GM19455 (cell line): ENCODE data around the gene RPL7A.

Experiments
- ATAC-seq: cut with Tn5 transposase; IDR thresholded peaks from one replicate; pipeline ENCODE4 v1.9.1; 2021; ENCODE audit not compliant: unreplicated experiment

The RPL7A gene

GRCh38 chr9:133347515-133347984 lies 468 bp upstream of the RPL7A start:
- peak; percentile 36 for ATAC-seq

- ATAC-seq = no peak
These were observed 928 bp downstream of the RPL7A start for GRCh38 chr9:133348718-133349573.

GRCh38 chr9:133349965-133350616 lies 2.1 kb downstream of the RPL7A start:
- ATAC-seq = no peak

GRCh38 chr9:133351526-133351907 lies 3.5 kb downstream of the RPL7A start:
- no peak for ATAC-seq

- no peak for ATAC-seq
These were observed 4.1 kb downstream of the RPL7A start for GRCh38 chr9:133351908-133352634.

GRCh38 chr9:133352635-133353340 lies 4.8 kb downstream of the RPL7A start:
- no peak for ATAC-seq

GRCh38 chr9:133353548-133353947 lies 5.5 kb downstream of the RPL7A start:
- no peak for ATAC-seq

GRCh38 chr9:133354766-133355165 lies 6.7 kb downstream of the RPL7A start:
- ATAC-seq = no peak

GRCh38 chr9:133355881-133356357 lies 7.9 kb downstream of the RPL7A start:
- ATAC-seq = no peak

- no peak for ATAC-seq
These were observed 8.5 kb downstream of the RPL7A start, which contains the start of the genes SURF1 and SURF2 for GRCh38 chr9:133356391-133357091. Gene SURF1, minus strand, starts transcription at chr9:133356487. Its CDS starts 34 bp downstream, at chr9:133356453. Gene SURF2, plus strand, starts transcription at chr9:133356550. Its CDS starts 43 bp downstream, at chr9:133356593.

GRCh38 chr9:133357656-133358055 lies 9.6 kb downstream of the RPL7A start:
- ATAC-seq = no peak

- no peak for ATAC-seq
These were observed 11.6 kb downstream of the RPL7A start for GRCh38 chr9:133359399-133360175.

GRCh38 chr9:133360400-133361393 lies 12.7 kb downstream of the RPL7A start:
- ATAC-seq = no peak

- ATAC-seq = no peak
These were observed 13.6 kb downstream of the RPL7A start for GRCh38 chr9:133361507-133362092.

- ATAC-seq = no peak
These were observed 14.5 kb downstream of the RPL7A start for GRCh38 chr9:133362359-133363044.

GRCh38 chr9:133366435-133366834 lies 18.4 kb downstream of the RPL7A start:
- ATAC-seq = no peak

GRCh38 chr9:133367221-133367620 lies 19.2 kb downstream of the RPL7A start:
- ATAC-seq = no peak
